Prostate gland (tissue), 2 donors: ENCODE measurements around the gene ALOX12B. TPM values are rescaled to one million over a fixed set of nuclear protein-coding genes. Genes with fewer than 3 reads are reported as not detected.
A peak's percentile ranks its signal among the peaks of the same experiment; 100 is the strongest.

Experiments
- DNase-seq: peaks from one replicate; pipeline ENCODE4 v3.0.0-alpha.2; 2019; ENCODE audit warnings: low spot score
- H3K27ac ChIP-seq, 2 donors: fragments of 200-600 bp; sonication (generic); 2 replicates each; pipeline ENCODE4 v1.5.1; 2017 to 2019
- H3K27me3 ChIP-seq: fragments of 200-600 bp; sonication (generic); replicated peaks from 2 replicates; pipeline ENCODE4 v1.5.1; 2019; ENCODE audit not compliant: insufficient read depth
- H3K36me3 ChIP-seq, 2 donors: fragments of 200-600 bp; sonication (generic); 1 replicate in 1 of 2; 2 replicates in 1 of 2; pipeline versions ENCODE4 v1.5.1 to v1.8.1; 2017 to 2019
- H3K4me1 ChIP-seq: fragments of 200-600 bp; sonication (generic); replicated peaks from 2 replicates; pipeline ENCODE4 v1.5.1; 2019
- H3K4me3 ChIP-seq, 2 donors: fragments of 200-600 bp; sonication (generic); 2 replicates each; pipeline ENCODE4 v1.5.1; 2017 to 2019
- H3K9me3 ChIP-seq: fragments of 200-600 bp; sonication (generic); 2 replicates; pipeline ENCODE4 v1.5.1; 2017
- CTCF ChIP-seq, 4 experiments: fragments of 200-600 bp in 2 of 4; fragments of 450-650 bp in 2 of 4; sonication (generic) in 2 of 4; IDR thresholded peaks; 1 replicate in 3 of 4; 2 replicates in 1 of 4; pipeline ENCODE4 v1.5.1; 2016 to 2019; ENCODE audit warnings: antibody characterized with exemption in 4 of 4, mild to moderate bottlenecking in 2 of 4, moderate library complexity in 2 of 4
- POLR2A ChIP-seq: fragments of 450-650 bp; IDR thresholded peaks from one replicate; pipeline ENCODE4 v1.6.1; 2016; ENCODE audit warnings: antibody characterized with exemption, mild to moderate bottlenecking
- POLR2AphosphoS5 ChIP-seq: sonication (generic); formaldehyde crosslinking; IDR thresholded peaks from one replicate; pipeline ENCODE4 v1.6.1; 2017; ENCODE audit warnings: antibody characterized with exemption
- WGBS: methylation state at CpG from one replicate; pipeline ENCODE4 v1.1.5; 2018; 5-methylcytosine and 5-hydroxymethylcytosine counted together
- intact Hi-C: fragments of 100-400 bp; cut with DNase I; formaldehyde crosslinking; loops from one replicate; pipeline ENCODE4 v1.14.2; 2022
- total RNA-seq, 2 donors: library from RNA; depleted of rRNA; stranded (reverse); fragments of >200 nt; gene quantifications; one replicate each; pipeline ENCODE4 v1.1.0, GENCODE V29; 2016

Gene ALOX12B
- total RNA-seq, 2 donors from 2014 or later, result 0.18 to 0.40 TPM

GRCh38 chr17:8072729-8073461 lies 14.6 kb downstream of the ALOX12B start:
- H3K27me3 ChIP-seq, result no peaks in the 10 kb centered on the region
- H3K9me3 ChIP-seq, result no peaks in the 10 kb centered on the region
- no peak for DNase-seq
- H3K27ac ChIP-seq, result no peak overlapping the region
- TF ChIP-seq POLR2AphosphoS5, result no peak
- no peak for TF ChIP-seq POLR2A
- TF ChIP-seq CTCF (IDR thresholded peaks at IDR 0.05), result no peak
- no peaks in the 10 kb centered on the region for H3K36me3 ChIP-seq
- intact Hi-C loops, result loop anchor here (10.0 kb wide), 1 partner anchor 232 kb away; no protein-coding TSS in a partner anchor
- no peaks in the 10 kb centered on the region for H3K4me1 ChIP-seq
- H3K4me3 ChIP-seq, result no peak overlapping the region
- WGBS, result 13% methylated on average over 40 of the region's 40 CpGs

DNA sequence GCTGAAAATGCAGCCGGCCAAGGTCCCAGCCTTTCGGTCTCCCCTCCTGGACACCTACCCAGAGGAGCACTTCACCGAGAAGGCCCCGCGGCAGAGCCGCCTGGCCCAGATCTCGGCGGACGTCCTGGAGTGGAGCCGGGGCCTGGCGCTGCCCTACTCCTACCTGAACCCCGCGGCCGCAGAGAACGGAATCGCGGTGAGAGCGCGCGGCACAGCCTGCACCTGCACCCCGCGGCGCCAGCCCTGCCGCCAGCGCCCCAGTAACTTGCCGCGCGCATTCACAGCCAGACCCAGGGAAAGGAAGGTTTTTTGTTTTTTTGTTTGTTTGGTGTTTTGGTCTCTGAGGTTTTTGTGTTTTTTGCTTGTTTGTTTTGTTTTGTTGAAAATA lies 15.2 kb downstream of the ALOX12B start:
- Histone ChIP-seq H3K36me3 (no peaks in the 10 kb centered on the region), H3K4me1 (no peaks in the 10 kb centered on the region), H3K27ac (no peak overlapping the region), H3K9me3 (no peaks in the 10 kb centered on the region), H3K4me3 (no peak overlapping the region), H3K27me3 (no peaks in the 10 kb centered on the region)
- no peak for DNase-seq
- TF ChIP-seq POLR2A, result no peak
- no peak for TF ChIP-seq CTCF (IDR thresholded peaks at IDR 0.05)
- TF ChIP-seq POLR2AphosphoS5, result no peak
- intact Hi-C loops, result loop anchor here (10.0 kb wide), 1 partner anchor 232 kb away; no protein-coding TSS in a partner anchor
- WGBS, result 35% methylated on average over 28 of the region's 28 CpGs

GRCh38 chr17:8071496-8071895 lies 16.0 kb downstream of the ALOX12B start:
- intact Hi-C loops, result loop anchor here (10.0 kb wide), 1 partner anchor 233 kb away; no protein-coding TSS in a partner anchor
- TF ChIP-seq POLR2A, result no peak
- Histone ChIP-seq H3K36me3 (no peaks in the 10 kb centered on the region), H3K27ac (no peak overlapping the region), H3K4me1 (no peaks in the 10 kb centered on the region), H3K27me3 (no peaks in the 10 kb centered on the region), H3K9me3 (no peaks in the 10 kb centered on the region), H3K4me3 (no peak overlapping the region)
- no peak for DNase-seq
- 94% methylated on average over 12 of the region's 12 CpGs for WGBS

GRCh38 chr17:8069587-8069860 lies 18.0 kb downstream of the ALOX12B start:
- no peaks in the 10 kb centered on the region for H3K27me3 ChIP-seq
- no peak for DNase-seq
- H3K4me3 ChIP-seq, result no peak overlapping the region
- H3K36me3 ChIP-seq, result no peaks in the 10 kb centered on the region
- intact Hi-C loops, result no loop called here
- H3K9me3 ChIP-seq, result no peaks in the 10 kb centered on the region
- 67% methylated on average over 3 of the region's 3 CpGs for WGBS
- TF ChIP-seq CTCF (IDR thresholded peaks at IDR 0.05), result no peak
- no peak for TF ChIP-seq POLR2A
- no peak for TF ChIP-seq POLR2AphosphoS5
- no peaks in the 10 kb centered on the region for H3K4me1 ChIP-seq
- H3K27ac ChIP-seq, result peak overlapping the region in 1 of 2 donors; percentile 18

GRCh38 chr17:8068736-8069586 lies 18.6 kb downstream of the ALOX12B start:
- WGBS, result 69% methylated on average over 9 of the region's 9 CpGs
- intact Hi-C loops, result no loop called here
- no peaks in the 10 kb centered on the region for H3K4me1 ChIP-seq
- no peaks in the 10 kb centered on the region for H3K9me3 ChIP-seq
- no peak overlapping the region for H3K4me3 ChIP-seq
- no peaks in the 10 kb centered on the region for H3K36me3 ChIP-seq
- H3K27ac ChIP-seq, result peak overlapping the region in 1 of 2 donors; percentile 18
- TF ChIP-seq POLR2A (no peak), POLR2AphosphoS5 (no peak), CTCF (IDR thresholded peaks at IDR 0.05) (no peak)
- no peak for DNase-seq
- no peaks in the 10 kb centered on the region for H3K27me3 ChIP-seq
